Endothelial cell of umbilical vein (primary cell): ENCODE results near the gene HECTD2. TPM values are rescaled to one million over a fixed set of nuclear protein-coding genes. Genes with fewer than 3 reads are reported as not detected.

Experiments
- BruUV-seq: library from RNA; stranded (reverse); fragments of 400-500 nt; replicated peaks from 2 replicates; lab custom pipeline; 2021; lab: Mats Ljungman, UMichigan
- CTCF ChIA-PET: fragments of 300-600, 350-600 bp; sonication (Branson Sonifier 250); formaldehyde crosslinking; loops from one replicate; lab custom pipeline; 2021; ENCODE audit warnings: antibody characterized with exemption, inconsistent platforms; lab: Charles Lee
- POLR2A ChIA-PET: fragments of 300-600, 350-600 bp; sonication (Branson Sonifier 250); formaldehyde crosslinking; loops from one replicate; lab custom pipeline; 2021; ENCODE audit warnings: antibody characterized with exemption, inconsistent platforms; lab: Charles Lee
- DNase-seq: peaks from one replicate; pipeline ENCODE4 v3.0.0-alpha.2; 2011; ENCODE audit warnings: low read depth, low spot score
- FAIRE-seq: peaks from 2 replicates; lab custom pipeline; 2011; peaks lifted over from hg19 to GRCh38; lab: Jason Lieb, UNC
- H2AFZ ChIP-seq: 2 replicates; pipeline ENCODE4 v1.6.0; 2012; ENCODE audit warnings: low read depth, low read length, control low read depth, inconsistent platforms
- H3K27ac ChIP-seq: 2 replicates; pipeline ENCODE4 v1.5.1; 2011; ENCODE audit warnings: low read depth, mild to moderate bottlenecking, control low read depth, low read length, moderate library complexity; ENCODE audit not compliant: insufficient read depth
- H3K27me3 ChIP-seq, 2 experiments: 2 replicates each; pipeline versions ENCODE4 v1.6.0 to v1.6.1; 2011; ENCODE audit warnings: low read length in 2 of 2, mixed read lengths in 1 of 2; ENCODE audit not compliant: control insufficient read depth in 2 of 2, insufficient read depth in 2 of 2
- H3K36me3 ChIP-seq, 2 experiments: 2 replicates in 1 of 2; 3 replicates in 1 of 2; pipeline ENCODE4 v1.5.1; 2011; ENCODE audit warnings: low read length in 2 of 2, mild to moderate bottlenecking in 1 of 2, moderate library complexity in 1 of 2; ENCODE audit not compliant: control insufficient read depth in 2 of 2, insufficient read depth in 2 of 2; ENCODE audit errors: extremely low read depth in 1 of 2
- H3K4me1 ChIP-seq: 3 replicates; pipeline ENCODE4 v1.5.1; 2011; ENCODE audit warnings: mild to moderate bottlenecking, low read length; ENCODE audit not compliant: control insufficient read depth, insufficient read depth; ENCODE audit errors: extremely low read depth
- H3K4me2 ChIP-seq: 2 replicates; pipeline ENCODE4 v1.6.1; 2011; ENCODE audit warnings: low read length, control low read depth, mixed read lengths; ENCODE audit not compliant: insufficient read depth
- H3K4me3 ChIP-seq, 3 experiments: fragments of 200-600 bp in 1 of 3; sonication (generic), shearing (Covaris generic) in 1 of 3; replicated peaks in 1 of 3; 2 replicates each; pipeline ENCODE4 v1.5.1; 2011 to 2016; ENCODE audit warnings: control low read depth in 3 of 3, low read length in 3 of 3, mild to moderate bottlenecking in 2 of 3, inconsistent platforms in 1 of 3, low read depth in 1 of 3, moderate library complexity in 1 of 3; ENCODE audit not compliant: insufficient read depth in 1 of 3
- H3K79me2 ChIP-seq: 2 replicates; pipeline ENCODE4 v1.6.0; 2012; ENCODE audit warnings: low read length, inconsistent platforms; ENCODE audit not compliant: control insufficient read depth, insufficient read depth
- H3K9ac ChIP-seq: replicated peaks from 2 replicates; pipeline ENCODE3; 2011; ENCODE audit warnings: low read length, control low read depth; ENCODE audit not compliant: insufficient read depth; ENCODE audit errors: extremely low read depth
- H3K9me1 ChIP-seq: replicated peaks from 3 replicates; pipeline ENCODE4 v1.6.0; 2011; ENCODE audit warnings: mild to moderate bottlenecking, low read length; ENCODE audit not compliant: control insufficient read depth, insufficient read depth; ENCODE audit errors: extremely low read depth
- H3K9me3 ChIP-seq: replicated peaks from 2 replicates; pipeline ENCODE4 v1.5.1; 2012; ENCODE audit warnings: low read length, inconsistent platforms; ENCODE audit not compliant: control insufficient read depth, insufficient read depth
- H4K20me1 ChIP-seq: replicated peaks from 2 replicates; pipeline ENCODE3; 2011; ENCODE audit warnings: mild to moderate bottlenecking, low read length; ENCODE audit not compliant: control insufficient read depth, insufficient read depth; ENCODE audit errors: extremely low read depth
- CTCF ChIP-seq, 2 donors: IDR thresholded peaks; 1 replicate in 1 of 2; 2 replicates in 1 of 2; pipeline ENCODE4 v1.5.1; 2011; ENCODE audit warnings: low read length in 2 of 2, mild to moderate bottlenecking in 2 of 2, moderate library complexity in 2 of 2, control low read depth in 1 of 2, inconsistent platforms in 1 of 2, low read depth in 1 of 2; ENCODE audit not compliant: insufficient read depth in 1 of 2; ENCODE audit errors: extremely low read depth in 1 of 2
- EZH2 ChIP-seq: IDR thresholded peaks from 2 replicates; pipeline ENCODE4 v1.6.1; 2012; ENCODE audit warnings: borderline replicate concordance, low read depth, mild to moderate bottlenecking, moderate library complexity, low read length, inconsistent platforms; ENCODE audit not compliant: severe bottlenecking
- FOS ChIP-seq: IDR thresholded peaks from 2 replicates; pipeline ENCODE4 v1.6.1; 2011; ENCODE audit warnings: mild to moderate bottlenecking, low read length, moderate library complexity, borderline replicate concordance; ENCODE audit not compliant: insufficient read depth
- GATA2 ChIP-seq: IDR thresholded peaks from 2 replicates; pipeline ENCODE4 v1.7.0; 2011; ENCODE audit warnings: low read depth, mild to moderate bottlenecking, moderate library complexity, mixed read lengths, low read length; ENCODE audit not compliant: insufficient read length, insufficient read depth
- JUN ChIP-seq: IDR thresholded peaks from 2 replicates; pipeline ENCODE4 v1.6.1; 2011; ENCODE audit warnings: borderline replicate concordance, low read depth; ENCODE audit not compliant: insufficient read length, insufficient read depth
- MYC ChIP-seq: IDR thresholded peaks from one replicate; pipeline ENCODE4 v1.6.1; 2011; ENCODE audit warnings: mild to moderate bottlenecking, low read depth, low read length
- POLR2A ChIP-seq: IDR thresholded peaks from 2 replicates; pipeline ENCODE4 v1.6.1; 2012; ENCODE audit warnings: low read depth, mild to moderate bottlenecking, control low read depth, low read length
- POLR2AphosphoS5 ChIP-seq: IDR thresholded peaks from 2 replicates; pipeline ENCODE4 v1.6.1; 2012; ENCODE audit warnings: low read depth, mild to moderate bottlenecking, control low read depth, low read length, moderate library complexity; ENCODE audit not compliant: insufficient read depth
- dilution Hi-C: fragments of 300-500 bp; cut with MboI; formaldehyde crosslinking; loops from one replicate; pipeline ENCODE4 v1.15.0; 2019; ENCODE audit warnings: low sequenced_read_pairs; ENCODE audit not compliant: extremely low pct_ligation_motif_present
- intact Hi-C: fragments of 100-400 bp; cut with micrococcal nuclease; formaldehyde crosslinking; loops from one replicate; pipeline ENCODE4 v1.10.0; 2022
- polyA plus RNA-seq, 4 experiments: library from polyadenylated mRNA; depleted of rRNA in 3 of 4; stranded (reverse) in 3 of 4; unstranded in 1 of 4; fragments of >200 nt; gene quantifications; 2 replicates each; pipeline versions ENCODE4 v1.2.1 to v1.2.3, GENCODE V29; 2011 to 2012; ENCODE audit warnings: missing spikeins in 1 of 4
- total RNA-seq: library from RNA; stranded (reverse); gene quantifications from 2 replicates; pipeline ENCODE4 v1.2.3, GENCODE V29; 2021
- TF ChIP-seq, protein P1 (sequence below): IDR thresholded peaks from 2 replicates; pipeline ENCODE4 v1.6.1; 2011; ENCODE audit not compliant: insufficient read depth, insufficient read length

The HECTD2 gene
- total and polyA plus RNA-seq, 2 donors (not counting 3 experiments of a cell fraction or from before 2014, with no cell fraction given), result 4.2 to 10.7 TPM

DNA sequence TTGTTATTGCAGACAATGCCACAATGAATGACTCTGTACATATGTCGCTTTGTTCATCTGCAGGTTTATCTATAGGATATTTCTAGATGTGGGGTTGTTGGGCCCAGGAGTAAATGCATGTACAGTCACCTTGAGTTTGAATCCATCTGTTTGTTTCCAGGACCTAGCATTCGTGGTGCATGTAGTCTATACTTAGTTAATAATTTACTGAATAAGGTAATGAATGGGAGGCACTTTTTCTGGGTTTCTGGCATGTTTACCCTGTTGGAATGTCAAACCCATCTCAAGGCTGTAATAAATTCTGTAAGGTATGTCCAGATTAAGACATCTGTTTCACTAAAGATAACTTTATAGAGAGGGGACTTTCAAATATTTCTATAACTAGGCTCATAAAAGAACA, 23.5 kb downstream of the HECTD2 start:
- Histone ChIP-seq H3K27ac (no peak overlapping the region), H3K9me3 (no peaks in the 10 kb centered on the region), H3K79me2 (no peaks in the 10 kb centered on the region), H3K9ac (no peak overlapping the region), H3K36me3 (peaks cover 0 to 3% of the 10 kb centered on the region in 2 experiments), H3K4me1 (peaks cover 16% of the 10 kb centered on the region), H3K4me2 (peak overlapping the region; percentile 61), H3K4me3 (no peak overlapping the region), H4K20me1 (no peaks in the 10 kb centered on the region), H2AFZ (no peak overlapping the region), H3K9me1 (no peaks in the 10 kb centered on the region), H3K27me3 (no peaks in the 10 kb centered on the region)
- TF ChIP-seq FOS, result no peak
- no peak for TF ChIP-seq CTCF (IDR thresholded peaks at IDR 0.05; ENCODE audit: extremely low read depth in 1 of 2, insufficient read depth in 1 of 2, low read depth in 1 of 2, low read length in 2 of 2)
- no peak for TF ChIP-seq EZH2
- no peak for TF ChIP-seq MYC
- TF ChIP-seq, protein P1, sequence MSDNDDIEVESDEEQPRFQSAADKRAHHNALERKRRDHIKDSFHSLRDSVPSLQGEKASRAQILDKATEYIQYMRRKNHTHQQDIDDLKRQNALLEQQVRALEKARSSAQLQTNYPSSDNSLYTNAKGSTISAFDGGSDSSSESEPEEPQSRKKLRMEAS, result no peak
- TF ChIP-seq POLR2A, result no peak
- no peak for TF ChIP-seq JUN
- no peak for TF ChIP-seq GATA2
- TF ChIP-seq POLR2AphosphoS5, result no peak
- intact Hi-C loops, result loop anchor here (2.0 kb wide), 1 partner anchor 23 kb away; the partner anchor contains the start of gene HECTD2
- no peak for FAIRE-seq
- DNase-seq, result no peak
- ChIA-PET POLR2A (no interaction called here), CTCF (interaction anchor here (1.0 kb wide), 1 partner anchor 135 kb away, joined by 3 read pairs; no protein-coding TSS in a partner anchor)
- no TSS peak for BruUV-seq
- dilution Hi-C loops, result no loop called here
